GM19023 (cell line): ENCODE results near the gene RAD51B.

Experiments used
- ATAC-seq: cut with Tn5 transposase; IDR thresholded peaks from one replicate; pipeline ENCODE4 v1.9.1; 2021; ENCODE audit warnings: mild to moderate bottlenecking, moderate library complexity; ENCODE audit not compliant: unreplicated experiment

The RAD51B gene

GRCh38 chr14:68492381-68493151 lies 673.0 kb downstream of the RAD51B start:
- no peak for ATAC-seq

- ATAC-seq, result no peak
Observed at GRCh38 chr14:68493152-68493911, 673.8 kb downstream of the RAD51B start.

GRCh38 chr14:68495101-68496039 lies 675.8 kb downstream of the RAD51B start:
- ATAC-seq, result peak; percentile 51

- ATAC-seq, result no peak
Observed at GRCh38 chr14:68497011-68497410, 677.4 kb downstream of the RAD51B start.

GRCh38 chr14:68499451-68499850 lies 679.9 kb downstream of the RAD51B start:
- ATAC-seq, result no peak

GRCh38 chr14:68501171-68501570 lies 681.6 kb downstream of the RAD51B start:
- no peak for ATAC-seq

- no peak for ATAC-seq
Observed at GRCh38 chr14:68501614-68502052, 682.1 kb downstream of the RAD51B start.

- ATAC-seq, result no peak
Observed at GRCh38 chr14:68502230-68502629, 682.7 kb downstream of the RAD51B start.

- no peak for ATAC-seq
Observed at GRCh38 chr14:68503186-68503825, 683.7 kb downstream of the RAD51B start.

GRCh38 chr14:68504861-68505260 lies 685.3 kb downstream of the RAD51B start:
- ATAC-seq, result no peak

GRCh38 chr14:68506021-68506644 lies 686.6 kb downstream of the RAD51B start:
- ATAC-seq, result peak; percentile 15

GRCh38 chr14:68506645-68507419 lies 687.3 kb downstream of the RAD51B start:
- peak; percentile 60 for ATAC-seq

- no peak for ATAC-seq
Observed at GRCh38 chr14:68507544-68508081, 688.0 kb downstream of the RAD51B start.

- ATAC-seq, result no peak
Observed at GRCh38 chr14:68508581-68508980, 689.0 kb downstream of the RAD51B start.

- ATAC-seq, result no peak
Observed at GRCh38 chr14:68509188-68509983, 689.8 kb downstream of the RAD51B start.

- ATAC-seq, result no peak
Observed at GRCh38 chr14:68510201-68511128, 690.9 kb downstream of the RAD51B start.
